OCI-M2 (cell line): ENCODE data around the gene CACNA2D1.
"Not testable (repeated sequence)": the region's sequence is repeated elsewhere in the genome, so short reads cannot be mapped to it uniquely, and the experiment has no call there.

Experiments used
- DNase-seq: peaks from one replicate; lab custom pipeline; 2025; ENCODE audit not compliant: unreplicated experiment; lab: John Stamatoyannopoulos, UW

Gene CACNA2D1

GRCh38 chr7:82053453-82054032 lies 390.0 kb downstream of the CACNA2D1 start:
- no peak for DNase-seq

- DNase-seq: no peak
Observed at GRCh38 chr7:82051601-82052000, 392.0 kb downstream of the CACNA2D1 start.

- DNase-seq: no peak
Observed at GRCh38 chr7:82050792-82051191, 392.8 kb downstream of the CACNA2D1 start.

GRCh38 chr7:82049891-82050533 lies 393.6 kb downstream of the CACNA2D1 start:
- no peak for DNase-seq

GRCh38 chr7:82049442-82049841 lies 394.1 kb downstream of the CACNA2D1 start:
- no peak for DNase-seq

GRCh38 chr7:82044497-82045080 lies 399.0 kb downstream of the CACNA2D1 start:
- DNase-seq: no peak

- DNase-seq: no peak
Observed at GRCh38 chr7:82039621-82040020, 404.0 kb downstream of the CACNA2D1 start.

GRCh38 chr7:82036146-82036886 lies 407.3 kb downstream of the CACNA2D1 start:
- DNase-seq: no peak

- no peak for DNase-seq
Observed at GRCh38 chr7:82035456-82035855, 408.1 kb downstream of the CACNA2D1 start.

GRCh38 chr7:82032901-82033300 lies 410.7 kb downstream of the CACNA2D1 start:
- DNase-seq: no peak

GRCh38 chr7:82029236-82029913 lies 414.2 kb downstream of the CACNA2D1 start:
- DNase-seq: no peak

- DNase-seq: no peak
Observed at GRCh38 chr7:82028097-82028496, 415.5 kb downstream of the CACNA2D1 start.

GRCh38 chr7:82021713-82022112 lies 421.9 kb downstream of the CACNA2D1 start:
- no peak for DNase-seq

GRCh38 chr7:82021036-82021435 lies 422.5 kb downstream of the CACNA2D1 start:
- DNase-seq: no peak

- no peak for DNase-seq
Observed at GRCh38 chr7:82019551-82020475, 423.8 kb downstream of the CACNA2D1 start.

- DNase-seq: no peak
Observed at GRCh38 chr7:82018226-82018625, 425.4 kb downstream of the CACNA2D1 start.

GRCh38 chr7:82017334-82017943 lies 426.1 kb downstream of the CACNA2D1 start:
- no peak for DNase-seq

- no peak for DNase-seq
Observed at GRCh38 chr7:82015751-82016150, 427.8 kb downstream of the CACNA2D1 start.

- not testable (repeated sequence) for DNase-seq
Observed at GRCh38 chr7:82014574-82014973, 429.0 kb downstream of the CACNA2D1 start.

GRCh38 chr7:82012453-82012852 lies 431.1 kb downstream of the CACNA2D1 start:
- no peak for DNase-seq
